Measurements from ENCODE around the gene CDH4.

DNA sequence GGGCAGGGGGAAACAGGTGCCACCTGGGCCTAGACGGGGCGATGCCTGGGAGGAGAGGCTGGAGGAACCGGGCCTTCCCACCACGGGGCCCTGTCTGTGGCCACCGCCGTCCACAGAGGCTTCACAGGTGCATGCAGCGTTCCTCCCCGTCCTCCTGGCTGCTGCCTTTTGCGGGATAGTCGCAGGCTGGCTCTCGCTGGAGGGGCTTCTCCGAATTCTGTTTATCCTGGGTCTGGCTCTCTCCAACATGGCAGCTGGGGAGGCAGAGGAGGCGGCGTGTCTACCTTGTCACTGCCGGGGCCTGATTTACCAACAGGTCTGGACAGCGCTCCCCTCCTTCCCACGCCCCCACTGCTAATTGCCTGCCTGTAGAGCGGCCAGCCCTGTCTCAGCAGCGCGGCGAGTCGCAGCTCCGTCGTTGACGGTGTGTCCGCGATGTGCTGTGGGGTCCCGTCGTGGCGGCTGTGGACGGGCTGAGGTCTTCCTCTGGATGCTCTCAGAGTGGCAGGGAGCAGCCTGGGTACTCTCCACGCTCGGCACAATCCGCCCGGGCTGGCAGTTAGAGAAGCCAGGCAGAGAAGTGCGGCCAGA, 550.8 kb downstream of the CDH4 start:
- TF ChIP-seq, protein P1, sequence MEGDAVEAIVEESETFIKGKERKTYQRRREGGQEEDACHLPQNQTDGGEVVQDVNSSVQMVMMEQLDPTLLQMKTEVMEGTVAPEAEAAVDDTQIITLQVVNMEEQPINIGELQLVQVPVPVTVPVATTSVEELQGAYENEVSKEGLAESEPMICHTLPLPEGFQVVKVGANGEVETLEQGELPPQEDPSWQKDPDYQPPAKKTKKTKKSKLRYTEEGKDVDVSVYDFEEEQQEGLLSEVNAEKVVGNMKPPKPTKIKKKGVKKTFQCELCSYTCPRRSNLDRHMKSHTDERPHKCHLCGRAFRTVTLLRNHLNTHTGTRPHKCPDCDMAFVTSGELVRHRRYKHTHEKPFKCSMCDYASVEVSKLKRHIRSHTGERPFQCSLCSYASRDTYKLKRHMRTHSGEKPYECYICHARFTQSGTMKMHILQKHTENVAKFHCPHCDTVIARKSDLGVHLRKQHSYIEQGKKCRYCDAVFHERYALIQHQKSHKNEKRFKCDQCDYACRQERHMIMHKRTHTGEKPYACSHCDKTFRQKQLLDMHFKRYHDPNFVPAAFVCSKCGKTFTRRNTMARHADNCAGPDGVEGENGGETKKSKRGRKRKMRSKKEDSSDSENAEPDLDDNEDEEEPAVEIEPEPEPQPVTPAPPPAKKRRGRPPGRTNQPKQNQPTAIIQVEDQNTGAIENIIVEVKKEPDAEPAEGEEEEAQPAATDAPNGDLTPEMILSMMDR (IDR thresholded peaks at IDR 0.05), result no peak
- TF ChIP-seq EZH2 (IDR thresholded peaks at IDR 0.05; ENCODE audit: borderline replicate concordance, insufficient read depth, low read depth, low read length, poor library complexity, severe bottlenecking), result no peak

All from B cell (primary cell).